ENCODE data around the gene GPRIN1. TPM values are rescaled to one million over a fixed set of nuclear protein-coding genes. Genes with fewer than 3 reads are reported as not detected.

The GPRIN1 gene
- total and polyA plus RNA-seq, 4 donors = 0.23 to 0.50 (median 0.30) TPM; not detected in 1

DNA sequence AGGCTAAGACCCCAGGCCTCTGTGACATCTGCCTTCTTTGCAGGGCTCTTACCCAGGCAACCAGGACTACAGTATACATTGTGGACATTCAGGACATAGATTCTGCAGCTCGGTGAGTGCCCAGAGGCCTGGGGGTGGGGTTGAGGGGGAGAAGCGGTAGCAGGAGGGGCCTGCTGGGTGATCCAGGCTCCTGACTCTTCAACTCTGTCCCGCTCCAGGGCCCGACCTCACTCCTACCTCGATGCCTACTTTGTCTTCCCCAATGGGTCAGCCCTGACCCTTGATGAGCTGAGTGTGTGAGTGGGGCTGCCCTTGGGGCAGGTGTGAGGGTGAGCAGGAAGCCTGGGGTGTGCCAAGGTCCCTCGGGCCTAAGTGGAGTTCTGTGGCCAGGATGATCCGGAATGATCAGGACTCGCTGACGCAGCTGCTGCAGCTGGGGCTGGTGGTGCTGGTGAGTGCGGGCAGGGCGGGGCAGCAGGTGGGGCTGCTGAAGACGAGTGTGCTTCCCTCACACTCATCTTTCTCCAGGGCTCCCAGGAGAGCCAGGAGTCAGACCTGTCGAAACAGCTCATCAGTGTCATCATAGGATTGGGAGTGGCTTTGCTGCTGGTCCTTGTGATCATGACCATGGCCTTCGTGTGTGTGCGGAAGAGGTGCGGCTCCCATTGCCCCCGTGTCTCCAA lies 19.8 kb downstream of the GPRIN1 start:
- Histone ChIP-seq H3K9ac (ENCODE audit: low read depth in 1 of 2, low read length in 2 of 2) (no peak overlapping the region), H3K4me1 (ENCODE audit: control insufficient read depth in 4 of 4, insufficient read depth in 4 of 4, low read length in 3 of 4) (no peaks in the 10 kb centered on the region), H3K27ac (ENCODE audit: low read depth in 1 of 2, low read length in 2 of 2) (no peak overlapping the region), H3K27me3 (ENCODE audit: control insufficient read depth in 4 of 4, insufficient read depth in 4 of 4, low read length in 3 of 4) (no peaks in the 10 kb centered on the region), H3K4me3 (ENCODE audit: low read depth in 1 of 3, low read length in 3 of 3) (no peak overlapping the region), H3K9me3 (ENCODE audit: control insufficient read depth in 4 of 4, low read length in 3 of 4) (peaks cover 0 to 1% (median under 1%) of the 10 kb centered on the region in 4 donors), H3K36me3 (ENCODE audit: control insufficient read depth in 4 of 4, insufficient read depth in 3 of 4, low read depth in 1 of 4, low read length in 3 of 4) (peaks cover 0 to 17% (median 3%) of the 10 kb centered on the region in 4 donors)
- WGBS = 94% methylated on average over 17 of the region's 17 CpGs
- DNase-seq (ENCODE audit: low spot score) = no peak
- TF ChIP-seq, protein P1, sequence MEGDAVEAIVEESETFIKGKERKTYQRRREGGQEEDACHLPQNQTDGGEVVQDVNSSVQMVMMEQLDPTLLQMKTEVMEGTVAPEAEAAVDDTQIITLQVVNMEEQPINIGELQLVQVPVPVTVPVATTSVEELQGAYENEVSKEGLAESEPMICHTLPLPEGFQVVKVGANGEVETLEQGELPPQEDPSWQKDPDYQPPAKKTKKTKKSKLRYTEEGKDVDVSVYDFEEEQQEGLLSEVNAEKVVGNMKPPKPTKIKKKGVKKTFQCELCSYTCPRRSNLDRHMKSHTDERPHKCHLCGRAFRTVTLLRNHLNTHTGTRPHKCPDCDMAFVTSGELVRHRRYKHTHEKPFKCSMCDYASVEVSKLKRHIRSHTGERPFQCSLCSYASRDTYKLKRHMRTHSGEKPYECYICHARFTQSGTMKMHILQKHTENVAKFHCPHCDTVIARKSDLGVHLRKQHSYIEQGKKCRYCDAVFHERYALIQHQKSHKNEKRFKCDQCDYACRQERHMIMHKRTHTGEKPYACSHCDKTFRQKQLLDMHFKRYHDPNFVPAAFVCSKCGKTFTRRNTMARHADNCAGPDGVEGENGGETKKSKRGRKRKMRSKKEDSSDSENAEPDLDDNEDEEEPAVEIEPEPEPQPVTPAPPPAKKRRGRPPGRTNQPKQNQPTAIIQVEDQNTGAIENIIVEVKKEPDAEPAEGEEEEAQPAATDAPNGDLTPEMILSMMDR (IDR thresholded peaks at IDR 0.05; ENCODE audit: low read depth, low read length, missing input control) = no peak
- TF ChIP-seq, protein P2, sequence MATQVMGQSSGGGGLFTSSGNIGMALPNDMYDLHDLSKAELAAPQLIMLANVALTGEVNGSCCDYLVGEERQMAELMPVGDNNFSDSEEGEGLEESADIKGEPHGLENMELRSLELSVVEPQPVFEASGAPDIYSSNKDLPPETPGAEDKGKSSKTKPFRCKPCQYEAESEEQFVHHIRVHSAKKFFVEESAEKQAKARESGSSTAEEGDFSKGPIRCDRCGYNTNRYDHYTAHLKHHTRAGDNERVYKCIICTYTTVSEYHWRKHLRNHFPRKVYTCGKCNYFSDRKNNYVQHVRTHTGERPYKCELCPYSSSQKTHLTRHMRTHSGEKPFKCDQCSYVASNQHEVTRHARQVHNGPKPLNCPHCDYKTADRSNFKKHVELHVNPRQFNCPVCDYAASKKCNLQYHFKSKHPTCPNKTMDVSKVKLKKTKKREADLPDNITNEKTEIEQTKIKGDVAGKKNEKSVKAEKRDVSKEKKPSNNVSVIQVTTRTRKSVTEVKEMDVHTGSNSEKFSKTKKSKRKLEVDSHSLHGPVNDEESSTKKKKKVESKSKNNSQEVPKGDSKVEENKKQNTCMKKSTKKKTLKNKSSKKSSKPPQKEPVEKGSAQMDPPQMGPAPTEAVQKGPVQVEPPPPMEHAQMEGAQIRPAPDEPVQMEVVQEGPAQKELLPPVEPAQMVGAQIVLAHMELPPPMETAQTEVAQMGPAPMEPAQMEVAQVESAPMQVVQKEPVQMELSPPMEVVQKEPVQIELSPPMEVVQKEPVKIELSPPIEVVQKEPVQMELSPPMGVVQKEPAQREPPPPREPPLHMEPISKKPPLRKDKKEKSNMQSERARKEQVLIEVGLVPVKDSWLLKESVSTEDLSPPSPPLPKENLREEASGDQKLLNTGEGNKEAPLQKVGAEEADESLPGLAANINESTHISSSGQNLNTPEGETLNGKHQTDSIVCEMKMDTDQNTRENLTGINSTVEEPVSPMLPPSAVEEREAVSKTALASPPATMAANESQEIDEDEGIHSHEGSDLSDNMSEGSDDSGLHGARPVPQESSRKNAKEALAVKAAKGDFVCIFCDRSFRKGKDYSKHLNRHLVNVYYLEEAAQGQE (IDR thresholded peaks at IDR 0.05) = no peak
- no peak for TF ChIP-seq EGR1 (IDR thresholded peaks at IDR 0.05; ENCODE audit: low read depth in 2 of 2)
- no peak for TF ChIP-seq HNF4A (conservative IDR thresholded peaks at IDR 0.05)
- TF ChIP-seq HNF4G (IDR thresholded peaks at IDR 0.05) = no peak
- TF ChIP-seq RXRA (IDR thresholded peaks at IDR 0.05) = no peak
- TF ChIP-seq NR2F2 (IDR thresholded peaks at IDR 0.05) = no peak
- TF ChIP-seq YY1 (IDR thresholded peaks at IDR 0.05) = no peak
- no peak for TF ChIP-seq SP1 (IDR thresholded peaks at IDR 0.05)
- no peak for TF ChIP-seq JUND (IDR thresholded peaks at IDR 0.05)
- TF ChIP-seq, protein P3, sequence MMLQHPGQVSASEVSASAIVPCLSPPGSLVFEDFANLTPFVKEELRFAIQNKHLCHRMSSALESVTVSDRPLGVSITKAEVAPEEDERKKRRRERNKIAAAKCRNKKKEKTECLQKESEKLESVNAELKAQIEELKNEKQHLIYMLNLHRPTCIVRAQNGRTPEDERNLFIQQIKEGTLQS (IDR thresholded peaks at IDR 0.05) = no peak
- no peak for TF ChIP-seq FOXA1 (IDR thresholded peaks at IDR 0.05)
- no peak for TF ChIP-seq RAD21 (IDR thresholded peaks at IDR 0.05)
- TF ChIP-seq, protein P4, sequence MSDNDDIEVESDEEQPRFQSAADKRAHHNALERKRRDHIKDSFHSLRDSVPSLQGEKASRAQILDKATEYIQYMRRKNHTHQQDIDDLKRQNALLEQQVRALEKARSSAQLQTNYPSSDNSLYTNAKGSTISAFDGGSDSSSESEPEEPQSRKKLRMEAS (IDR thresholded peaks at IDR 0.05) = no peak
- no peak for TF ChIP-seq GABPA (IDR thresholded peaks at IDR 0.05 in 1 of 2, conservative IDR thresholded peaks at IDR 0.05 in 1 of 2)
- TF ChIP-seq, protein P5, sequence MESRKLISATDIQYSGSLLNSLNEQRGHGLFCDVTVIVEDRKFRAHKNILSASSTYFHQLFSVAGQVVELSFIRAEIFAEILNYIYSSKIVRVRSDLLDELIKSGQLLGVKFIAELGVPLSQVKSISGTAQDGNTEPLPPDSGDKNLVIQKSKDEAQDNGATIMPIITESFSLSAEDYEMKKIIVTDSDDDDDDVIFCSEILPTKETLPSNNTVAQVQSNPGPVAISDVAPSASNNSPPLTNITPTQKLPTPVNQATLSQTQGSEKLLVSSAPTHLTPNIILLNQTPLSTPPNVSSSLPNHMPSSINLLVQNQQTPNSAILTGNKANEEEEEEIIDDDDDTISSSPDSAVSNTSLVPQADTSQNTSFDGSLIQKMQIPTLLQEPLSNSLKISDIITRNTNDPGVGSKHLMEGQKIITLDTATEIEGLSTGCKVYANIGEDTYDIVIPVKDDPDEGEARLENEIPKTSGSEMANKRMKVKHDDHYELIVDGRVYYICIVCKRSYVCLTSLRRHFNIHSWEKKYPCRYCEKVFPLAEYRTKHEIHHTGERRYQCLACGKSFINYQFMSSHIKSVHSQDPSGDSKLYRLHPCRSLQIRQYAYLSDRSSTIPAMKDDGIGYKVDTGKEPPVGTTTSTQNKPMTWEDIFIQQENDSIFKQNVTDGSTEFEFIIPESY (IDR thresholded peaks at IDR 0.05) = no peak
- no peak for TF ChIP-seq TAF1 (conservative IDR thresholded peaks at IDR 0.05)
- no peak for TF ChIP-seq FOXA2 (IDR thresholded peaks at IDR 0.05)

All from liver (tissue), 9 donors.